Activated naive CD8-positive, alpha-beta T cell treated with anti-CD3 and anti-CD28 coated beads for 36 hours (primary cell): ENCODE data around the gene IRAK2. TPM values are rescaled to one million over a fixed set of nuclear protein-coding genes. Genes with fewer than 3 reads are reported as not detected.
"Not testable (repeated sequence)": the region's sequence is repeated elsewhere in the genome, so short reads cannot be mapped to it uniquely, and the experiment has no call there.

Source experiments
- DNase-seq: peaks from one replicate; pipeline ENCODE4 v3.0.0; 2021
- H3K27ac Mint-ChIP-seq: one replicate; pipeline ENCODE4 v1.8.0; 2022; ENCODE audit warnings: mild to moderate bottlenecking, moderate library complexity, mixed read lengths
- H3K27me3 Mint-ChIP-seq: one replicate; pipeline ENCODE4 v1.8.0; 2022; ENCODE audit warnings: mild to moderate bottlenecking, mixed read lengths
- H3K36me3 Mint-ChIP-seq: one replicate; pipeline ENCODE4 v1.8.0; 2021; ENCODE audit warnings: mild to moderate bottlenecking, mixed read lengths
- H3K4me1 Mint-ChIP-seq: one replicate; pipeline ENCODE4 v1.8.0; 2021; ENCODE audit warnings: mixed read lengths
- H3K4me3 Mint-ChIP-seq: one replicate; pipeline ENCODE4 v1.8.0; 2022; ENCODE audit warnings: mild to moderate bottlenecking, moderate library complexity, mixed read lengths
- H3K9me3 Mint-ChIP-seq: one replicate; pipeline ENCODE4 v1.8.0; 2022; ENCODE audit warnings: mixed read lengths
- total RNA-seq, 2 experiments: library from RNA; stranded (reverse); gene quantifications; one replicate each; pipeline ENCODE4 v1.2.3, GENCODE V29; 2021

Gene IRAK2
- total RNA-seq, 2 experiments from 2014 or later: 2.6 to 3.1 TPM

DNA sequence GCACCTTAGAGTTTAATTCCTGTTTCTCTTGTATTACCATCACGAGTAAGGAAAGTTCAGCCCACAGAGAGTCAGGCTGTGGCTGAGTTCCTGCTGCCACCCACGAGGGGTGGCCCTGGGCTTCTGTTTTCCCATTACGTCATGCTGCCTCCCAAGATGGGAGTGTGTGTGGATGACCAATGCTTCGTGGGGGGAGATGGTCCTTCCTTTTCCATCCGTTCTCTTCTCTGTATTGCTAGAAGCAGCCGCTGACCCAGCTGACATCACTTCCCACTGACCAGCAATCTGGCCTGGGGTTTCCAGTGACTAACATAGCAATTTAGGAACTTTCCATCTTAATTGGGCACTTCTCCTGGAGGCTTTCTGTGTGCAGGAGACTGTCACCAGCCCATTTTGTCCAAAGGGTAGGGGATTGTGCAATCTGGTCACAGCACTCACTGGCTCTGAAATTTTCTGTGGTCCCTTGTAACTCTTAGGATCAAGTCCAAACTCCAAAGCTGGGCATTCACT is 9.3 kb downstream of the IRAK2 start:
- H3K4me3 Mint-ChIP-seq: no peak overlapping the region
- peaks cover 16% of the 10 kb centered on the region for H3K4me1 Mint-ChIP-seq
- no peaks in the 10 kb centered on the region for H3K27me3 Mint-ChIP-seq
- no peak for DNase-seq
- H3K27ac Mint-ChIP-seq: peak overlapping the region; percentile 32
- H3K36me3 Mint-ChIP-seq: peaks cover 10% of the 10 kb centered on the region
- H3K9me3 Mint-ChIP-seq: peaks cover 6% of the 10 kb centered on the region

DNA sequence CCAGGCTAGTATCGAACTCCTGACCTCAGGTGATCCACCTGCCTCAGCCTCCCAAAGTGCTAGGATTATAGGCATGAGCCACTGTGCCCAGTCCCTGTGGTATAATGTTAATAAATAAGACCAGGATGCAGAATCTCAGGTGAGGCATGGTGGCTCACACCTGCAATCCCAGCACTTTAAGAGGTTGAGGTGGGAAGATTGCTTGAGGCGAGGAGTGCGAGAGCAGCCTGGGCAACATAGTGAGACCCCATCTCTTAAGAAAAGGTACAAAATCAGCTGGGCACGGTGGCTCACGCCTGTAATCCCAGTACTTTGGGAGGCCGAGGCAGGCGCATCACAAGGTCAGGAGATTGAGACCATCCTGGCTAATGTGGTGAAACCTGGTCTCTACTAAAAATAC is 10.6 kb downstream of the IRAK2 start:
- H3K9me3 Mint-ChIP-seq, H3K4me3 Mint-ChIP-seq, H3K27ac Mint-ChIP-seq, H3K36me3 Mint-ChIP-seq, DNase-seq, H3K27me3 Mint-ChIP-seq: not testable (repeated sequence)
- peaks cover 15% of the 10 kb centered on the region for H3K4me1 Mint-ChIP-seq

DNA sequence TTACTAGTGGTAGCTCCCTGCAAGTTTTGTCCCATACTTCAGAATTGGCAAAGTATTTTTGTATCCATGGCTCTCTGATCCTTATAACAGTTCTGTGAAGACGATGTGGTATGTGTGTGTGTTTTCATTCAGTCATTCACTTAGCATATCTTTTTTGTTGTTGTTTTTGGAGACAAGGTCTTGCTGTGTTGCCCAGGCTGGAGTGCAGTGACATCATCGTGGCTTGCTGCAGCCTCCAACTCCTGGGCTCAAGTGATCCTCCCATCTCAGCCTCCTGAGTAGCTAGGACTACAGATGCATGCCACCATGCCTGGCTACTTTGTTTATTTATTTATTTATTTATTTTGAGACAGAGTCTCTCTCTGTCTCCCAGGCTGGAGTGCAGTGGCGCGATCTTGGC is 11.4 kb downstream of the IRAK2 start:
- H3K9me3 Mint-ChIP-seq, H3K36me3 Mint-ChIP-seq, DNase-seq, H3K27ac Mint-ChIP-seq, H3K4me3 Mint-ChIP-seq, H3K27me3 Mint-ChIP-seq: not testable (repeated sequence)
- peaks cover 15% of the 10 kb centered on the region for H3K4me1 Mint-ChIP-seq

DNA sequence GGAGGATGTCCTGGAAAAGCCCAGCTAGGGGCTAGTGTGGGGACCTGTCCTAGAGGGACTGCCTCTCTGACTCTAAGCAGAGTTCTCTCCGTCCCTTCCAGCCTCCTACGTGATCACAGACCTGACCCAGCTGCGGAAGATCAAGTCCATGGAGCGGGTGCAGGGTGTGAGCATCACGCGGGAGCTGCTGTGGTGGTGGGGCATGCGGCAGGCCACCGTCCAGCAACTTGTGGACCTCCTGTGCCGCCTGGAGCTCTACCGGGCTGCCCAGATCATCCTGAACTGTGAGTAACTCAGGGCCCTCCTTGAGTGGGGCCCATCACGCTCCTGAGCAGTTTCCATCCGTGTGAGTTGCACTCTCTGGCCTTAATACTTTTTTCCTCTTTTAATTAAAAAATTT is 13.0 kb downstream of the IRAK2 start:
- Mint-ChIP-seq H3K9me3 (no peaks in the 10 kb centered on the region), H3K27ac (no peak overlapping the region), H3K36me3 (peaks cover 8% of the 10 kb centered on the region), H3K27me3 (no peaks in the 10 kb centered on the region), H3K4me3 (no peak overlapping the region), H3K4me1 (peaks cover 15% of the 10 kb centered on the region)
- DNase-seq: no peak

DNA sequence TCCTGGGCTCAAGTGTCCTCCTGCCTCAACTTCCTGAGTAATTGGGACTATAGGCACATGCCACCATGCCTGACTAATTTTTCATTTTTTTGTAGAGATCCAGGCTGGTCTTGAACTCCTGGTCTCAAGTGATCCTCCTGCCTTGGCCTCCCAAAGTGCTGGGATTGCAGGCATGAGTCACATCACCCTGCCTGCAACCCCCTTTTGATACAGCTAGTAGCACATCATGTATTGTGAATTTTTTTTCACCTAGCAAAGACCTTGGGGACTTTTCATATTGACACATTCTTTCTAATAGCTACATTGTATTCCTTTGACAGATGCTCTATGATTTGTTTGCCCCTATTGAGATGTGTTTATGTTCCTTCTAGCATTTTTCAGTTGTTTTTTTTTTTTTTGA is 14.2 kb downstream of the IRAK2 start:
- H3K27me3 Mint-ChIP-seq: no peaks in the 10 kb centered on the region
- H3K27ac Mint-ChIP-seq: peak overlapping the region; percentile 19
- no peak overlapping the region for H3K4me3 Mint-ChIP-seq
- no peak for DNase-seq
- H3K36me3 Mint-ChIP-seq: peaks cover 8% of the 10 kb centered on the region
- H3K9me3 Mint-ChIP-seq: no peaks in the 10 kb centered on the region
- H3K4me1 Mint-ChIP-seq: peaks cover 7% of the 10 kb centered on the region

DNA sequence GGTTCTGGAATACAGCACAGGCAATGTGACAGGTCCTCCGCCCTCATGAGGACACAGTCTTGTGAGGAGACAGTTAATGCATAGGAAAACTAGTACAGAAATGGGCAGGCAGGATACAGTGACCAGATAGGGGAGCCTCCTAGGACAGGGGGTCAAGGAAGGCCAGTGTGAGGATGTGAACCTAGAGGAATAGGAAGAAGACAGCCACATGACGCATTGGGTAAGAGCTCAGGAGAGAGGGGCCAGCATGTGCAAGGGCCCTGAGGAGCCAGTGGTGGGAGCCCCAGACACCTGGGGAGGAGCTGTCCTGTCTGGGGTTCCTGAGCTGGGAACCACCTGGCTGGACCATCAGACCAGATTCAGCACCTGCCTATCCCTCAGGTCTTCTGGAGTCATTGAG is 15.6 kb downstream of the IRAK2 start:
- H3K36me3 Mint-ChIP-seq: peaks cover 8% of the 10 kb centered on the region
- H3K4me1 Mint-ChIP-seq: peaks cover 5% of the 10 kb centered on the region
- no peak overlapping the region for H3K4me3 Mint-ChIP-seq
- no peak overlapping the region for H3K27ac Mint-ChIP-seq
- DNase-seq: no peak
- H3K9me3 Mint-ChIP-seq: no peaks in the 10 kb centered on the region
- H3K27me3 Mint-ChIP-seq: no peaks in the 10 kb centered on the region

DNA sequence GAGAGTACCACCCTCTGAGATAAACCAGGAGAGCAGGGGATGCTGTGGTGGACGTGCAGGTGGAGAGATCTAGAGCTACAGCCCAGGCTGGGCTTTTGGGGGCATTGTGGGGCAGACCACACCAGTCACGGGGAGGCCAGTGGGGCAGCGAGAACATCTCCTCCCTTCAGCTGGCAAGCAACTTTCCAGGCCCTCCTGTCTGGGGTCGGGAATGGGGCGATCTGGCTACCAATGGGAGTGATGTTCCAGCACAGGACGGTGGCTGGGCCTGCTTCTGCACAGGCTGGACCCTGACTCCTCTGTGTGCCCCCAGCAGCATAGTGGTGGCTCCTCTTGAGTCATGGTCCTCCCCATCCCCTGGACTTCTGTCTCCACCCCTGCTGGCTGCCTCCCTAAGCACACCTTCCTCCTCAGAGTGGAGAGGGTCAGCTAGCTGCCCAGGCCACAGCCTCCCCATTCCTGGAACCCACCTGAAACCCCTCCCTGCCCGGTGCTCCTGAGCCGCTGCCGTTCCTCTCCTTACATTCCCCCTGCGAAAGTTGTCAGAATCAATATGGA is 16.1 kb downstream of the IRAK2 start:
- DNase-seq: no peak
- Mint-ChIP-seq H3K9me3 (no peaks in the 10 kb centered on the region), H3K4me3 (no peak overlapping the region), H3K27ac (no peak overlapping the region), H3K4me1 (peaks cover 8% of the 10 kb centered on the region), H3K36me3 (peaks cover 8% of the 10 kb centered on the region), H3K27me3 (no peaks in the 10 kb centered on the region)

DNA sequence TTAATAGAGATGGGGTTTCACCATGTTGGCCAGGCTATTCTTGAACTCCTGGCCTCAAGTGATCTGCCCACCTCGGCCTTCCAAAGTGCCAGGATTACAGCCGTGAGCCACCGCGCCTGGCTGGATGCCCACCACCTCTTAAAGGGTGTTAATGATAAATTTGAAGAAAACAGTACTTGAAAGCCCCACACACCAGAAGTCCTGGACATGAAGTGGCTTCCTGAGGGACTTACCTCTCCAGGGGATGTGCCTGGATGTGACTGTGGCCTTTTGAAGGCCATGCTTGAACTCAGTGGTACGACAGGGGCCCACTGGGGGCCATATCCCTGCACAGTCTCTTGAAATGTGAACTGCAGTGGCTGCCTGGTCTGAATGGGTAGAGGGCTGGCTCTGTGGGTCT is 18.2 kb downstream of the IRAK2 start:
- peaks cover 5% of the 10 kb centered on the region for H3K36me3 Mint-ChIP-seq
- no peaks in the 10 kb centered on the region for H3K9me3 Mint-ChIP-seq
- H3K27ac Mint-ChIP-seq: no peak overlapping the region
- H3K4me1 Mint-ChIP-seq: peaks cover 24% of the 10 kb centered on the region
- no peak overlapping the region for H3K4me3 Mint-ChIP-seq
- no peaks in the 10 kb centered on the region for H3K27me3 Mint-ChIP-seq
- DNase-seq: no peak

DNA sequence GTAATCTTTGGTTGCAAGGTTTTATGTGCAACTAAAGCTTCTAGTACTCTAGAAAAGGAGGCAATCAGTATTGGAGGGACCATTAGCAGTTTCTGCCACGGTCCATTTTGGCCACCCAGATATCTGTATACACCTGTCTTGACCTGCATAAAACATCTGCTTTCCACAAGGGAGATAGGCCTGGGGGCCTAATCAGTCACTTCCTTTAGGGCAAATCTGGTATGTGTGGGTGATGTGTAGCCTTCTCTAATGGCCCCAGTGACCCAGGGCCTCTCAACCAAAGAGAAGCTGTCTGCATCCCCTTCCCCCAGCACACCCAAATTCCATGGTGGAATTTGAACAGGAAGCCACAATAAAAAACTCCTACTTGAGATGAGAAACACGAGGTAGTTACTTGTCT is 19.5 kb downstream of the IRAK2 start:
- DNase-seq: no peak
- Mint-ChIP-seq H3K27ac (no peak overlapping the region), H3K27me3 (no peaks in the 10 kb centered on the region), H3K4me3 (no peak overlapping the region), H3K4me1 (peaks cover 30% of the 10 kb centered on the region), H3K36me3 (peaks cover 1% of the 10 kb centered on the region), H3K9me3 (no peaks in the 10 kb centered on the region)

DNA sequence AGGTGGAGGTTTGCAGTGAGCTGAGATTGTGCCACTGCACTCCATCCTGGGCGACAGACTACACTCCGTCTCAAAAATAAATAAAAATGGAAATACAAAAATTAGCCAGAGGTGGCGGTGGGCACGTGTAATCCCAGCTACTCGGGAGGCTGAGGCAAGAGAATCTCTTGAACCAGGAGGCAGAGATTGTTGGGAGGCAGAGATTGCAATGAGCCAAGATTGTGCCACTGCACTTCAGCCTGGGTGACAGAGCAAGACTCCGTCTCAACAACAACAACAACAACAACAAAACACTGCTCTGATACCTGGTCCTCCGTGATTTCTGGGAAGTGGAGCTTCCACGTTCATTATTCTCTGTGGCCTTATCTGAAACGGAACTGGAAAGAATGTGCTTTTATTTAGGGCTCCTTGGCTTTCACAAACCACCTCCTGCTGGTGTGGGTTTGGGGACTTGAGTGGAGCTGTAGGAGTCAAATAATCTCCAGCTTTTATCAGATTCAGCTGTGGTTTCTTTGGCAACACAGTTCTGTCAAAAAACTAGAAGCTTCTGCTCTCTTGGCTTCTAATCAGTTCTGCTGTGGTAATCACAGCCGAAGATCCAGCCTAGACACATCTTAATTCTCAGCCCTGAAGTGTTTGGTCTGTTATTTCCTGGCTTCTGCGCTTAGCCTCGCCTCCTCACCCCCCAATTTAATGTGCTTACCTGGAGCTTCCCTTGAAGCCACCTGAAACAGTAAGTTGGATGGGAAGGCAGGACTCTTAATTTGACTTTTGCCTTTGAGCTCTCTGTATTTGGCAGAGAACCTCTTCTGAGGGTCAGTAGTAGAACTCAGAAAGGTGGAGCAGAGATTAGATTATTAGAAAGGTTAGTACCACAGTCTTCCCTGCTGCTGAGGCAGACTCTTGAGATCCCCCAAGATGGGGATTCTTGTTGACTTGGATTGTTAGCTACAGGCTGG is 21.4 kb downstream of the IRAK2 start:
- Mint-ChIP-seq H3K4me3 (peak overlapping the region; percentile 1), H3K27ac (peak overlapping the region; percentile 81), H3K4me1 (peaks cover 46% of the 10 kb centered on the region), H3K36me3 (no peaks in the 10 kb centered on the region), H3K9me3 (no peaks in the 10 kb centered on the region), H3K27me3 (no peaks in the 10 kb centered on the region)
- no peak for DNase-seq

DNA sequence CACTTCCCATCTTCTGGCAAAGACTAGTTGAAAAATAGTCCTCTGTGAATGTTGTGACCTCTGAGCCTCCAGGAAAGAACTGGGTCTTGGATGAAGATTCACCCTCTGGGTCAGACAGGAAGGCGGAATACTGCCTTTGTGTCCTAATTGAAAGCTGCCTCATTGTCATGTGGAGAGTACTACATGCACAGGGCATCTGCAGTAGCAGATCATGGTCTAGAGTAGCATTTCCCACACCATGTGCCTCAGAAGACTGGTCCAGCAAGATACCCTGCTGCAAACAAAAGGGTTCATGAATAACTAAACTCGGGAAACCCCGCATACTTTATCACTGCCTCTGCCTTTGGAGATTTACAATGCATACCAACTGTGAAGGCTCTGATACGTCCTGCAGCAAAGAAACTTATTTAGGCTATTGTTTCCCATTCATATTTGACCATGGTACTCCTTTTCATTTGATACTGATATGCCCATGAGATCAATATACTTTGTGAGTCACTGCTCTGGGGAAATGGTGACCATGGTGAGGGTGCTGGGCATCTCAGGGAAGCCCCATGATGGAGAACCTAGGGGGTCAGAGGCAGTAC is 22.7 kb downstream of the IRAK2 start:
- Mint-ChIP-seq H3K27ac (peak overlapping the region; percentile 35), H3K4me3 (no peak overlapping the region), H3K4me1 (peaks cover 58% of the 10 kb centered on the region), H3K27me3 (no peaks in the 10 kb centered on the region), H3K36me3 (peaks cover 4% of the 10 kb centered on the region), H3K9me3 (no peaks in the 10 kb centered on the region)
- DNase-seq: no peak

DNA sequence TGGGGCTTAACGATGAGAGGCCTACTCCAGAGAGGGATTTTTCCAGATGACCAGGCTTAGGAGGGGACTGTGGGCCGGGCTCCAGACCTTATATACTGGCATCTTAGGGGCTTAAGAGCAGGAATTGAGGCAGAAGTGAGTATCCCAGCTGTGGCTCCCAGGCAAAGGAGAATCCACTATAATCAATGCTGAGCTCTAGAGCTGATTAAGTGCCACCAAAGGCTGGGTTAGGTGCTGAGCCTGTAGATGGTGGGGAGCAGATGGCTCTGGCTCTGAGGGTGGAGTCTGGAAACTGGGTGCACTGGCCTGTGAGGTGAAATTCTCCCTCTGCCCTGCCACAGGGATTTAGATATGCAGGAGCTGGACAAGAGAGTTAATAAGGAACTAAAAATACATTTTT is 23.2 kb downstream of the IRAK2 start:
- DNase-seq: no peak
- Mint-ChIP-seq H3K9me3 (no peaks in the 10 kb centered on the region), H3K27ac (peak overlapping the region; percentile 11), H3K36me3 (peaks cover 4% of the 10 kb centered on the region), H3K4me3 (no peak overlapping the region), H3K4me1 (peaks cover 63% of the 10 kb centered on the region), H3K27me3 (no peaks in the 10 kb centered on the region)

DNA sequence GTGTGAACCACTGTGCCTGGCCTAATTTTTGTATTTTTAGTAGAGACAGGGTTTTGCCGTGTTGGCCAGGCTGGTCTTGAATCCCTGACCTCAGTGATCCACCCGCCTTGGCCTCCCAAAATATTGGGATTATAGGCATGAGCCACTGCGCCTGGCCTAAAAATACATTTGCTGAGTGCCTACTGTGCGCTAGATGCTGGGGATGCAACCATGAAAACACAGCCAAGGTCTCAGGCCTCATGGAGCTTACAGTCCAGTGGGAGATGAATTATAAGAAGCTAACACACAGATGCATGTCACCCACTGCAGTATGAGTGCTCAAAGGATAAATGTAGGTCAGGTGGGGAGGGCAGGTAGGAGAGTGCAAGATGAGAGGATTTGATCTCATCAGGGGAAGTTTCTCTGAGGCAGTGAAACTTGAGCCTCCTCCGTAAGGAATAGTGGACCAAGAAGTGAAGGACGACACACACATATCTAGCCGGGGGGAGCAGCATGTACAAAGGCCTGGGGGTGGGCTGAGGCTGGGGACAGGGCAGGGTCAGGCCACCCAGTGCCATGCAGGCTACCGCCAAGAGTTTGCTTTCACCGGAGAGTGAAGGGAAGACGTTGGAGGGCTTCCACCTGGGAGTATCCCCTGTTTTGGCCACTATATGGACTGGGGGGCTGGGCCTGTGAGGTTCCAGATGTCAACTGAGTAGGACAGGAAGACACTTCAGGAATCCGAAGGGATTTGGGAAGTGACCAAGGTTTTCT is 24.3 kb downstream of the IRAK2 start:
- Mint-ChIP-seq H3K4me3 (peak overlapping the region; percentile 30), H3K36me3 (peaks cover 4% of the 10 kb centered on the region), H3K4me1 (peaks cover 74% of the 10 kb centered on the region), H3K9me3 (no peaks in the 10 kb centered on the region), H3K27ac (peak overlapping the region; percentile 81), H3K27me3 (no peaks in the 10 kb centered on the region)
- no peak for DNase-seq

DNA sequence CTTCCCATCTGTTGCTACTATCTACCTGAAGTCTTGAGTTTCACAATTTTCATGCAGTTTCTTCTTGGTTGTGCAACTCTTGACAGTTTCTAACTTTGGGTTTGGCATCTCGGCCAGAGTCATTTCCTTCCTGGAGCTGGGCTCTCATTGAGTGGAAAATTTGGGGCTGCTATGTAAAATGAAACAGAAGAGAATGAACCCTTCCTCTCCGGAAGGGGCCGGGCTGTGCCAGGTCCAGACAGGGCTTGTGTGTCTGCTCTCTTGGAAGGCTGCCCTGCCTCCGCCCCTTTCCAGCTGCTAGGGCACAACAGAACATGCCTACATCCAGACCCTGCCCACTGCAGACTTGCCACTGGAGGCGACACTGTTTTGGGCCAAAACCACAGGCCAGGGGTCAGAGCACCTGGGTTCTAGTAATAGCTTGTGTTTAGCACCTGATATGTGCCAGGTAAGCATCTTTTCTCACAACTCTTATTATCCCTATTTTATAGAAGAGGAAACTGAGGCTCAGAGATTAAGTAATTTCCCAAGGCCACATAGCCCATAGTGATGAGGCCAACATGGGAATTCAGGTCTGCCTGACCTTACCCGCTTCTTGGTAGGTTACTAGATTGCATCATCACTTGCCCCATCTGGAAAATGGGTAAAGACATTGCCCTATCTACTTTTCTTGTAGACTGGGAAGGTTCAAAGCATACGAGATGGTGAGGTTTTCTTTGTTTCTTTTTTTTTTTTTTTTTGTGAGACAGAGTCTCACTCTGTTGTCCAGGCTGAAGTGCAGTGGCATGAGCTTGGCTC is 25.0 kb downstream of the IRAK2 start:
- peaks cover 79% of the 10 kb centered on the region for H3K4me1 Mint-ChIP-seq

More for the DNA sequence above, 25.0 kb downstream of the IRAK2 start:
- Mint-ChIP-seq H3K4me3 (peak overlapping the region; percentile 12), H3K9me3 (no peaks in the 10 kb centered on the region), H3K36me3 (peaks cover 4% of the 10 kb centered on the region), H3K27me3 (no peaks in the 10 kb centered on the region), H3K27ac (peak overlapping the region; percentile 81)
- DNase-seq: peak; percentile 57
